Measurements from ENCODE around the gene FPR1.

FPR1 gene, protein sequence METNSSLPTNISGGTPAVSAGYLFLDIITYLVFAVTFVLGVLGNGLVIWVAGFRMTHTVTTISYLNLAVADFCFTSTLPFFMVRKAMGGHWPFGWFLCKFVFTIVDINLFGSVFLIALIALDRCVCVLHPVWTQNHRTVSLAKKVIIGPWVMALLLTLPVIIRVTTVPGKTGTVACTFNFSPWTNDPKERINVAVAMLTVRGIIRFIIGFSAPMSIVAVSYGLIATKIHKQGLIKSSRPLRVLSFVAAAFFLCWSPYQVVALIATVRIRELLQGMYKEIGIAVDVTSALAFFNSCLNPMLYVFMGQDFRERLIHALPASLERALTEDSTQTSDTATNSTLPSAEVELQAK

DNA sequence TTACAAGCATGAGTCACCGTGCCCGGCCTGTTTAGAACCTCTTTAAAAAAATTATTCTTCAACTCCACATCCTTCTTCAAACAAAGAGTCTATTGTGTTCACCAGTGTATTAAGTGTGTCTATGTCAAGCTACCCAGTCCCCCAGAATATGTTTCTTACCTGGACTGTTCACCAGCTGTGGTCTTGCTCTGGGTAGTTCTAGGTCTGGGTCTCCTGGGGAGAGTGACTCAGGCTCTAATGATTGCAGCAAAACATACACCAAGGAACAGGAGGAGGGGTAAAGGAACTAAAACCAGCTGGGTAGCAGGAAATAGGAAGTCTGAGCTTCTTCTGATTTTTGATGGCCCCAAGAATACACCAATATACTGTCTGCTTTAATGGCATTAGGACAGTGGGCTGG, at the start of gene FPR1:
TSS of gene FPR1 (minus strand) at position 224 of the 400 bp plus-strand sequence. CDS start 4,884 bp downstream, outside the sequence.
- DNase-seq (ENCODE audit: low read depth) = no peak

GRCh38 chr19:51800473-51801244, 49.0 kb upstream of the FPR1 start:
- DNase-seq (ENCODE audit: low read depth) = no peak

GRCh38 chr19:51799774-51800472, 48.2 kb upstream of the FPR1 start:
- DNase-seq (ENCODE audit: low read depth) = no peak

DNA sequence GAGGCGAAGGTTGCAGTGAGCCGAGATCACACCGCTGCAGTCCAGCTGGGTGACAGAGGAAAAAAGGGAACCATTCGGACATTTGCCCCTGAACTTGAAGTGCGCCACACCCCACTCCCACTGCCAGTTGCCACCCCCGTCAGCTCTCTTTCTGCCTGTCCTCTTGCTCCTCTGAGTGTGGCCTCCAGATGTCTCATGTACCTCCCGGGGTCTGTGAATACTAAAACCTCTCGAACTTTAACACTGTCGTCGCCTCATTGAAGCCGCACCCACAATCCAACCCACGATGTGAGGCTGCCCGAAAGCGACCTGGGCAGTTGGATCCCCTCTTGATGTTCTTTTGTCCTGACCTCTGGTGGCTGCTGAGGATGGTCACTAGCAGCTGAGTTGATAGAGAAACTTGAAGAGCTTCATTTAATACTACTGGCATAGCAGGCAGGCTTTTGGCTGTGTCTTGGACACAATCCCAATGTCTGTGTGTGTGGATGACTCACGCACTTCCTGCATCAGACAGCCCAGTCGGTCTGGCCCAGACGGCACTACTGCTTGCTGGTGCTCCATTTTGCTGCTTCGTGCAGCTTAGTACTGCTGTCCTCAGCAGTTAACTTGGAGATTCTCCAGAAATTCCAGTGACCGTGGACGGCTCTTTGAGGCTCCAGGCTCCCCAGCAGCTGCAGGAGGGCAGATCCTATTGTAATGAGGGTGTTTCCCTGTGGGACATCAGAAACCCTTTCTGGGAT, 47.5 kb upstream of the FPR1 start:
- DNase-seq (ENCODE audit: low read depth) = peak; percentile 91

GRCh38 chr19:51798062-51798461, 46.4 kb upstream of the FPR1 start:
- no peak for DNase-seq (ENCODE audit: low read depth)

DNA sequence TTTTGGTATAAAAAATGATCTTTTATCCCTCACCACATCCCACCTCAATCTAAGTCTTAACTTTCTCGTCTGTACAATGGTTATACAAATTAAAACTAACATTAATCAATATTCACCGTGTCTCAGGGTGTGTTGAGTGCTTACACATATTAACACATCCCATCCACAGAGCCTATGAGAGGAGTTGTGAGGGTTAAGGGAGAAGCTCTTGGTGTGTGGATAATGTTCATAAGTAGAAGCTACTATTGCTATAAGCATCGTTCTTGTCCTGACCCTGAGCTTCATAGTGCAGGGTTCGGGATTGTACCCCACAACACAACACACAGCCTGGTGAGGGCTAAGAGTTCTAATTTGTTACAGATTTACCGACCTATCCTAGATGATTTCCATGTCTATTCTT, 45.8 kb upstream of the FPR1 start:
- DNase-seq (ENCODE audit: low read depth) = no peak

- DNase-seq (ENCODE audit: low read depth) = no peak
Observed at GRCh38 chr19:51796195-51796679, 44.6 kb upstream of the FPR1 start.

- no peak for DNase-seq (ENCODE audit: low read depth)
Observed at GRCh38 chr19:51794885-51795490, 43.3 kb upstream of the FPR1 start, which contains the start of gene FPR3. Gene FPR3, plus strand, starts transcription at chr19:51795157. Its CDS starts 28,592 bp downstream, at chr19:51823749.

DNA sequence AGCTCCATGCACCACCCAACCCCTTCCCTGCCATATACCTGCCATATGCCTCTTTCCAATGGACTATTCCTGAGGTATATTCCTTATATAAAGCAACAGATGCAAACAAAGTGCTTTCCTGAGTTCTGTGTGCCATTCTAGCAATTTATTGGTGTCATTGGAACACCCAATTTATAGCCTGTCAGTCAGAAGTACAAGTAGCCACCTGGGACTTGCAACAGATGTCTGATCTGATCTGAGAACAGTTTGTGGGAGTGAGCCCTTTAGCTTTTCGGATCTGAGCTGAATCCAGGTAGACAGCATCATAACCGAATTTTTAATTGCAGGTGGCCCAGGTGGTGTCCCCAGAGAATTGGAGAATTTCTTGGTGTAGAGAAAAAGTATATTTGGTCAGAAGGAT, 42.3 kb upstream of the FPR1 start:
- DNase-seq (ENCODE audit: low read depth) = no peak

- no peak for DNase-seq (ENCODE audit: low read depth)
Observed at GRCh38 chr19:51792932-51793331, 41.3 kb upstream of the FPR1 start.

DNA sequence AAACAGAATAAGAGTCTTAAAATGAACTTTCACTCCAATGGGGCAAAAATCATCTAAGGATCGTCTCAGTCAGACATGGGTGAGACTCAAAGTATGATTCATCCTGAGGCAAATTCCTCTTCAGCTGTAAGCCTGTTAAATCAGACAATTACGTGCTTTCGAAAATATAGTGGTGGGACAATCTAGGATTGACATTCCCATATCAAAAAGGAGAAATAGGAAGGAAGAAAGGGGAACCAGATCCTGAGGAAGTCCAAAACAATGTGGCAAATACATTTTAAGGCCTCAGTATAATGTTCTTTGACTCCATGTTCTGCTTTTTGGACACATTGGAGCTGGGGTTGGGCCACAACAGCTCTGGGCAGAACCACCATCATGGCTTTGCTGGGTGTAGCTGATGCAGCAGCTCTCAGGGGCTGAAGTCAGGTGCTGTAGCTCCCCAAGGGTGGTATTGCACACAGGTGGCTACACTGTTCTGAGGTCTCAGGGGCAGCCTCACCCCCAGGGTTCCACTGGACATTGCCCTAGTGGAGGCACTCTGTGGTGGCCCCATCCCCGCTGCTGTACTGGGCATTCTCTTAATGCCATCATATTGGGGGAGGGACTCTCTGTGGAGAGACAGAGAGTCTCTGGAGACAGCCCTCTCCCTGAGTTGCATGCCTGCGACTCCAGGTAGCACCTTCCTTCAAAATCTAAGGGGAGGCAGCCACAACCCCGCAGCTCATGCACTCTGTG, 37.5 kb upstream of the FPR1 start:
- no peak for DNase-seq (ENCODE audit: low read depth)

- no peak for DNase-seq (ENCODE audit: low read depth)
Observed at GRCh38 chr19:51788029-51788428, 36.4 kb upstream of the FPR1 start.

DNA sequence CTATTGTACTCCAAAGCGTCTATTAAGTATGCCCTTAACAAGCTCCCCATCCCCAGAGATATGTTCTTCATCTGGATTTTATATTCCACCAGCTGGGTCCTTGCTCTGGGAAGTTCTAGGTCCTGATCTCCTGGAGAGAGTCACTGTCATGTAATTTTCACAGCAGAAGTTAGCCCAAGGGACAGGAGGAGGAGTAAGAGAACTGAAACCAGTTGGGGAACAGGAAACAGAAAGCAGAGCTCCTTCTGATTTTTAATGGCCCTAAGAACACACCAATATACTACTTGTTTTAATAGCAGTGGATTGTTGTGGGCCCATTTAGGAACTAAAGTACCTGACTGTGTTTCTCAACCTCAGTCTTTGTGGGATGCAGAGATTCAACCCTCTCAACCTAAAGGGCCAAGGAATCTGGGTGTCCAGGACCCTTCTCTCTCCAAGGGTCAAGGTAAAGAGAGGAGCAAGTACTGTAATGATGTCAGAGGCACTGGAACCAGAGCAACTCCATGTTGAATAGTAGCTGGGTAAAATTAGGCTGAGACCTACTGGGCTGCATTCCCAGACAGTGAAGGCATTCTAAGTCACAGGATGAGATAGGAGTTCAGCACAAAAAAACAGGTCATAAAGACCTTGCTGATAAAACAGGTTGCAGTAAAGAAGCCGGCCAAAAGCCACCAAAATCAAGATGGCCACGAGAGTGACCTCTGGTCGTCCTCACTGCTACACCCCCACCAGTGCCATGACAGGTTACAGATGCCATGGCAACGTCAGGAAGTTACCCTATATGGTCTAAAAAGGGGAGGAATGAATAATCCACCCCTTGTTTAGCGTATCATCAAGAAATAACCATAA, 35.2 kb upstream of the FPR1 start:
- no peak for DNase-seq (ENCODE audit: low read depth)

DNA sequence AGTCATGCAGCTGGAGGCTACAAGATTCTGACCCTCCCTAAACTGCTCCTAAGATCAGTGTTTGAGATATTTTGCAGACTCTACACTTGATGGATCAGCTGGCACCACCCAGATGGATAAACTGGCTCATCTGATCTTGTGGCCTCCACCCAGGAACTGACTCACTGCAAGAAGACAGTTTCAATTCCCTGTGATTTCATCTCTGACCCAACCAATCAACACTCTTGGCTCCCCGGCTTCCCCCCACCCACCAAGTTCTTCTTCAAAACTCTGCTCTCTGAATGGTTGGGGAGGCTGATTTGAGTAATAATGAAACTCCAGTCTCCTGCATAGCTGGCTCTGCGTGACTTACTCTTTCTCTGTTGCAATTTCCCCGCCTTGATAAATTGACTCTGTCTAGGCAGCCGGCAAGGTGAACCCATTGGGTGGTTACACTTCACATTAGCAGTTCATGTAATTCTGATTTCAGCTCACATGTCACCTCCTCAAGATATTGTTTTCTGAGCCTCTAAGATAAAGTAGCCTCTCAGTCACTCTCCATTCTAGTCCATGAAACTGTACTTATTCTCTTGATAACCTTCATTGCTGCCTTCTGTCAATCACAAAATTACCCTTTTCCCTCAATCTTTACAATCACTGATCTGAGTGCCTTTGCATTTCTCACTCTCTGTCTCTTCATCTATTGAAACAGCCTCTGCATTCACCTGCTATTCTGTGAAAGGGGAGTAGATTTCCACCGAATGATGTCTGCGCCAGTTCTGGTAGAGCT, 33.4 kb upstream of the FPR1 start:
- peak; percentile 64 for DNase-seq (ENCODE audit: low read depth)

DNA sequence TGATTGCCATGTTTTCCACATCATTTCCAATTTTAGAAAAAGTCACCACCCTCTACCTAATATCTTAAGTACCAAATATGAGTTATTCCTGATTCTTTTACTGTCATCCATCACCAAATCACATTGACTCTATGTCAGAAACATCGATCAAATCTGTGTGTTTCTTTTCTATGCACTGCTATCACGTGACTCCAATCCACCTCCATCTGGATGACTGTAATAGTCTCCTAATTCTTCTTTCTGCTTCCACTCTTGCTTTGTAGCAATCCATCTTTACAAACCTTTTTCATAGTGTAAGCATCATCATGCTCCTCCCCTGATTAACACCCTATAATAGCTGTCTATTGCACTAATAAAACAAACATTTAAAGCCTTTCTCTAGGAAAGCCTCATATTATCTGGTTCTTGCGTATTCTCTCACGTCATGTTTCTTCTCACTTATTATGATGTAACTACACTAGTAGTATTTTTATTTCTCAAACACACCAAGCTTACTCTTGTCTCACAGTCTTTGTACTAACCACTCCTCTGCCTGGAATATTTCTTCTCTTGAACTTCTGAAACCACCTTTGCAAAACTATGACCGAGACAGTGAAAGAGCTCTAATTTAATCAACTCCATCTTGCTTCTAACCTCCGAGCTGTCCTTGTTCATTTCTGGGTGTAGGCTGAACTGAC, 32.6 kb upstream of the FPR1 start:
- no peak for DNase-seq (ENCODE audit: low read depth)

DNA sequence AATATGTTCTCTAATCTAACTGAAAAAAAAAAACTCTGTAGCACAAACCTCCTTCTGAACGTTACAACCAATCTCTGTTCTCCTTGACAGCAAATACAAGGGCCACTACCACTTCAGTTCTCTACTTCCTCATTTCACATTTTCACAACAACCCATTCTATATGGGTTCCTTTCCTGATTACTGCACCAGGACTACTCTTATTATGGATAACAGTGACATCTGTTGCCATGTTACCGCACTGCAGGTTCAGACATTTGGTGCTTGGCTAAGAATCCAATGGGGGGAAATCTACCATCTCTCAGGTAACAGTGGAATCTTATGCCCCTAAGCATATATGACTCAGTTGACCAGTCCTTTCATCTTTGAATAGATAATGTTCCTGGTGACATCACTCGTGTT, 31.7 kb upstream of the FPR1 start:
- DNase-seq (ENCODE audit: low read depth) = no peak

GRCh38 chr19:51781999-51782398, 30.3 kb upstream of the FPR1 start:
- no peak for DNase-seq (ENCODE audit: low read depth)

DNA sequence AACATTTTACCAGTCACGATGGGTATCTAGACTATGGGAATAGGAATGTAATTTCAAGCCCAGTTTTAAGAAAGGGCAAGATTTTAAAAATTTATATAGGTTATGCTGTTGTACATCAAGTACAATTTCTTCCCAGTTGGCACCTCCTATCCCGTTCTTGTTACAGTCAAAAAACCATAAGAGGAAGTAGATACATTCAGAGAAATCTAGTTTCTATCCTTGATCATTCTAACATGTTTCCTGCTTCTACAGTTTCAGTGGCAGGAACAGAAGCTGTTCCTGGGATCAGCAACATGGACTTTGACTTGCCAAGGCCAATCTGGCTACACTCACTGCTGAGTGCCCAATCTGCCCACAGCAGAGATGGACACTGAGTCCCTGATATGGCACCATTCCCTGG, 28.6 kb upstream of the FPR1 start:
- DNase-seq (ENCODE audit: low read depth) = no peak
